ENCODE data around the gene GDF2.

GDF2 gene

DNA sequence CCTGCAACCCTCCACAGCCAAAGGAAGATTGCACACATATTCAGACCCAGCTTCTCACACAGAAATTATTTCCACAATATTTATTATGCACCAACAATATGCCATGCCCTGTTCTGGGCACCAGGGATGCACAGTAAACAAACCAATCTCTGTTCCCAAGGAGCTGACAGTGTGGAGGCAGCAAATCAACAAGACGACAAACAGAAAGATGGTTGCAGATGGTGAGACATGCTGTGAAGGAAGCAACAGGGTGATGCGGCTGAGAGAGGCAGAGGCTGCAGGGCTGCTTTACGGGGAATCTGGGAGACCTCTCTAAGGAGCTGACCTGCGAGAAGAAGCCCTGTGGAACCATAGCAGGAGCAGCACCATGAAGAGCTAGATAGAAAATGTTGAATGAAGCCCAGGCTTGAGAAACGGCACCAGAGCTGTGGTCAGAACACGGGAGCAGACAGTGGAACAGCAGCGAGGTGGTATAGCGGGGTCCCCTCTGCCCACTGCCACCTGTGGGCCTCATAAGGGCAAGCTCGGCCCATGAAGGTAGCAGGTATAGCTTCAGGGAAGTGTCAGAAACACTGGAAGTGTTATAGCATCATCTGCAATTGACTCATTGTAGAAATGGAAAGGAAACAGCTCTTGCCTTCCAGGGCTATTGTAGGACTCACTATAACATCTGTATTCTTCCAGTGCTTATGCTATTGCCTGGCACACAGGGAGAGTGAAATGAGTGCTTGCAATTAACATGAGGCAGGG lies 43.4 kb downstream of the GDF2 start:
- DNase-seq (ENCODE audit: low read depth, low spot score) = no peak

DNA sequence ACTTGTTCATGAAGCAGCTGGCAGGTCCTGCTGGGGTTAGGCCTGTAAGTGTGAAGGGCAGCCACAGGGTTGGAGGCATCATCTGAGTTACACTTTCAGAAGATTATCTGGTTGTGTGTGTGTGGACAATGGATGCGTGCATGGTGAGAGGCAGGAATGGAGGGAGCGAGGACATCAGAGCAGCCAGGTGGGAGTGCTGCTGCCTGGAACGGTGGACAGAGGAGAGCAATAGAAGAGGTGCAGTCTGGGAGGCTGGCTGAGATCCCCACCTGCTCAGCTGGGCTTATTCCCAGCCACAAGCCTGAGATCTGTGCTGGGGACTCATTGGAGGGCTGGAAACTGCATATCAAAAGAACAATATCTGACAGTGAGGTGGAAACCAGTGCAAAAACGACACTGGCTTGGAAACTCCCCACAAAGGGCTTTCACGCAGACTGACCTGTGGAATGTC lies 44.0 kb downstream of the GDF2 start:
- H3K27ac ChIP-seq = no peak overlapping the region
- no peak for DNase-seq (ENCODE audit: low read depth, low spot score)

More for the DNA sequence above, 43.4 kb downstream of the GDF2 start:
- no peak overlapping the region for H3K27ac ChIP-seq

DNA sequence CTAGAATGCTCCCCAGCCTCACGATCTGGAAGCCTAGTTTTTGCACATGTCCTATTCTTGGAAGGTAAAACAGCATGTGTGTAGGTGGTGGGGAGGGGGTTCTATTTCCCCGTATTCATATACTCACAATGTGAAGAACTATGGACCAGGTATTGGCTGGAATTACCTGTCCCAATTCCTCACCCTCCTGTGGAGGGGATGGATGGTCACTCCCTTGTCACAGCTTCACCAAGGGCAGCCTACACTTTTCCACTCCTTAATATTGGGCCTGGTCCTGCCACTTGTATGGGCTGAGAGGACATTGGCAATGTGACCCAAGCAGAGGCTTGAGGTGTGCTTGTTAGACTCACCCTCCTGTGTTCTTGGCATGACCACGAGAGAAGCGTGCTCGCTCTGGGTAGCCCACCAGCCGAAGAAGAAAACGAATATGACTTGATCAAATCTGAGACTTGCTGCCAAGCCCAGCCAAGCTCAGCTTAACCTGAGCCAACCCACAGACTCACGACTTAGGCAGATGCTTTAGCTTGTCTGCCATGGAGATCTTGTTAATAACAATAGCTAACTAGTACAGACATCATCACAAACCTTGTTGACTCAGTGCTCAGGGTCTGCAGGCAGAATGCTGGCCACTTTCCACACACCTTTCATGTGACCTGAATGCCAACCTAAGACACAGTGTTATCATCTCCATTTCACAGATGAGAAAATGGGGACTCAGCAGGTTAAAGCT lies 44.6 kb downstream of the GDF2 start:
- no peak for DNase-seq (ENCODE audit: low read depth, low spot score)

DNA sequence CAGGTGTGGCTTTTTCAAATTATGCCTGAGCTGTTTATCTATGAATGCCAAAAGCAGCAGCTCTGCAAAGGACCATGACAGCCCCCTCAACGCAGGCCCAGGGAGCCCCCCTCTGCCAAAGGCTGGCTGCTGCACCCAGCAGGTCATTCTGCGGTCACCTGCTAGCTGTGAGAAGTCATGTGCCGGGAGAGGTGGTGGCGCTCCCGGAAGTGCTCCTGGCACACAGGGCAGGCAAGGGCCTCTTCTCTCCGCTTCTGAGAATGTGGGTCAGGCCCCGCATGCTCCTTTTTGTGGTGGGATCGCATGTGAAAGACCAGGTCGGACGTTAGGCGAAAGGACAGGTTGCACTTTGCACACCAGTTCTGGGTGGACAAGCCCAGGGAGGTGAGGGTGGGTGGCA lies 45.4 kb downstream of the GDF2 start:
- no peak overlapping the region for H3K27ac ChIP-seq
- DNase-seq (ENCODE audit: low read depth, low spot score) = no peak

More for the DNA sequence above, 44.6 kb downstream of the GDF2 start:
- H3K27ac ChIP-seq = no peak overlapping the region

DNA sequence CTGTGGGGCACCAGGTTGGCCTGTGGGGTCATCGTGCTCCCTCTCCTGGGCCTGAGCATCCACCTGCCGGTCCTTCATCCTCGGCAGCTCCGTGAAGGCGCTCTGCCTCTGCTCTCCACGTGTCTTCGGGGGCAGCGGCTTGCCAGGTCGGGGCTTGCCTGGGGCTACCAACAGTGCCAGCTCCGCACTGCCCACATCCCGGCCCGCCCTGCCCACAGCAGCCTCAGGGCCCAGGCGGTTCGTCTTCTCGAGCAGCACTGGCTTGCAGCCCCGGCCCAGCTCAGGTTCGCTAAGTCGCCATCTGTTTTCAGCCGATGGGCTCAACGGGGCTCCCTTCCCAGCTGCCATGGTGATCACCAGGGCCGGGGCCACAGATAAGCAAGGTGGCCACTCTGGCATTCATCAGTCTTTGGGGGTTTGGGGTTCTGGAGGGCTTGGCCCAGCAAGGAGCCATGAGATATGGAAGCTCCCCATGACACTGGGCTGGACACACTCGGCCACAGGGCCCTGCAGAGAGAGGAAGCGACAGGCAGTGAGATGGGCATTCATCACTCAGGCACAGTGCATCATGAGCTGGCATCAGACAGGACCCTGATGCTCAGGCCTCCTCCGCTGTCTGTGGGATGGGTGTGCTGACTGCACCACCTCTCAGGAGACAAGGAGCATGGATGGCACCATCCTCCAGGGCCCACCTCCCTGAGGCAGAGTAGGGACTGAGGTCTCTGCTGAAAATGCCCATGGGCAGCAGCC lies 46.4 kb downstream of the GDF2 start:
- H3K27ac ChIP-seq = no peak overlapping the region
- DNase-seq (ENCODE audit: low read depth, low spot score) = no peak

DNA sequence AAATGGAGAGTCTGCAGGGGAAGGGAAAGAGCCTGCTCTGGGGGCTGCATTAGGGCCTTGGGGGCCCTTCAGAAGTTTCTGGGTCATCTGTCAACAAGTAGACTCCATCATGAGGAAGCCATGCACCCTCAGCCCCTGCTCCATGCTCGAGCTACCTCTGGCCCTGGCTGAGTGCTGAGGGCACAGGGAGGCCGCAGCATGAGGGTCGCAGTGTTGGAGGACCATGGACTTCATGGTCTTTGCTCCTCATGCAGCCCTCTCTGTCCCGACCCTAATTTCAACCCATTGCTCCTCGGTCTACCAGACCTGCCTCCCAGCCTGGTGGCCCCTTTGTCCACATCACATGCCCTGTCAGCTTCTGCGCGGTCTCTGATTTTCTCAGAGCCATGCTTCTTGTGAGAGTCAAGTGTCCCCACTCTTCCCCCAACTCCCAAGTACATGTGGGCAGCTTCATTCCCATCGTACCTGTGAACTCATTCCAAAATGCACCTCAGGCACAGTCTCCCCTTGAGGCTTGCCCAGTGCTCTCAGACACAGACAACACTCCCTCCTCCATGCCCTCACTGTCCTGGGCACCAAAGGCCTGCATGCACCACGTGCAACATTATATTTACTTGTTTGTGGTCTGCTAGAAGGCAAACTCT lies 47.1 kb downstream of the GDF2 start:
- no peak for DNase-seq (ENCODE audit: low read depth, low spot score)
- no peak overlapping the region for H3K27ac ChIP-seq

DNA sequence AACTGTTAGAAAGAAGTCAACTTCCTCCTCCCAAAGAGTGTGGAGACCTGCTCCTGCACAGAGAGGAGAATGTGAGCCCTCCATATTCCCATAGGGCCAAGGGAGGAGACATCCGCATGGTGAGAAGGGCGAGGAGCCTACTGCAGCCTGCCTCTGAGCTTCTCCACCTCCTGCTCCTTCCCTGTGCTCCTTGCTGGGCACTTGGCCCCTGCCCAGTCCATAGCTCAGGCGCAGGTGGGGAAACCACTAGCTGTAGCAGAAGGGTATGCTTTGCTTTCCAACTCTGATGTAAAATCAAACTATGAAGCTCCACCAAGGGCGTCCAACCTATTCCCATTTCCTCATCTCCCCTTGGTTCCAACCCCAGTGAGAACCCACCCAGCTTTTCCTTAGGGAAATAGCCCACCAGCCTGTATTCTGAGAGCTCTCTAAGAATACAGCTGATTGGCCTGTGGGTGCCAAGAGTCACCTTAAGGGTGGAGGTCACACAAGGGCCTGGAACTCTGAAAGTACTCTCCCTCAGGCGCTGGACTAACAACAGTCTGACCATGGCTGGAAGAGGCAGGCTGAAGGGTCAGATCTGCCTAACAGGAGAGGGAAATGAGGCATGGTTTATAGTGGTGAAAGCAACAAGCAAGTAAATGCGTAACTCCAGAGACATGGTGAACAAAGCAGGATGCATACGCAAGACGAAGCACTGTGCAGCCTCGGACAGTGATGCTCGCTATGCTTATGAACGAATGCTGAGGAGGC lies 47.9 kb downstream of the GDF2 start:
- H3K27ac ChIP-seq = no peak overlapping the region
- no peak for DNase-seq (ENCODE audit: low read depth, low spot score)

DNA sequence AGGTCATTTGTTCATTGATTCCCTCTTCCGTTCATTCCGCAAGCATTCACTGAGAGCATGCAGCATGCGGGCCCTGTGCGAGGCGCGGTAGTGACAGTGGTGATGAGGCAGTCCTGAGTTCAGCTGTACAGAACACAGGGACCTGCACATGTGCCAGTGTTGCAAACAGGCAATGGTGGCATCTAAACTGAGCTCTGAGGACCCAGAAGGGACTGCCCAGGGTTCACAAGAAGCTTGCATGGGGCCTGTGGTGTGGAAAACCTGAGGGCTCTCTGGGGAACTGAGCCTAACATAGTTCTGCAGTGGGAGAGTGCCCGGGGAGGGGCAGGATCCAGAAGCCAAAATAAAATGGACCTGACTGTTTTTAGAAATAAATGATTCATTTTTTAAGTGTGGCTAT lies 48.6 kb downstream of the GDF2 start:
- DNase-seq (ENCODE audit: low read depth, low spot score) = no peak

DNA sequence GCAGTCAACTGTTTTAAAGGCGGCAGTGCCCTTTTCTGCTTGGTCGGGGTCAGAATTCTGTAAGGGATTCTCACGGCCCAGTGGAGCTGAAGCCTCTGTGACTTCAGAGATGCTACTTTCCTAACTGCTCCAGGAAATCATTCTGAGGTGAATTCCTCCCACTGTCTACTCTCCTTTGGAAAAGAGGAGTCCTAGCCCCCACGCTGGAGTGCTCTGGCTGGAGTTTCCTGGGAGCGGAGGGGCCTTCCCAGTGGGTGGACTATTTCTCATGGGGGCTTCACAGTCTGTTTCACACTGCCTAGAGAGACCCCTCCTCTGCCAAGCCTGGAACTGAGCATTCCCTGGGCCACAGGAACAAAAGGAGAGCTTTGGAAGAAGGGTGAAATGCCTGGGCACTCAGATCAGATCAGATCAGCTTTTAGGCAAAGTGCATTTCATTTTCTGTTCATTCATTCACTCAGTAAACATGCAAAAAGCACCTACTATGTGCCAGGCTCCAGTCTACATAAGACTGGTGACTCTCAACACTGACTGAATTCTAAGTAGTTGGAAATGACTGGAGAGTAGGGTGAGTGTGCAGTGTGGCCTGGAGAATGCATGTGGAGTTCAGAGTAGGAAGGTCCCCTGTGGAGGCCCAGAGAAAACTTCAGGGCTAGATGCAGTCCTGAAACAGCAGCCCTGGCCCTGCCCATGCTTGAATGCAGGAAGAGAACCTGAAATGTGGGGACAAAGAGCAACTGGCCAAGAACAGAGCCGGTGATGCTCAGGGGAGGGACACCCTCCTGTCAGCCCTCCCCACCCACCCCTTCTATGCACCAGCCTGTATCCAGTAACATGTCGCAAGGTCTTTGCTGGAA lies 49.6 kb downstream of the GDF2 start:
- DNase-seq (ENCODE audit: low read depth, low spot score) = no peak
- H3K27ac ChIP-seq = no peak overlapping the region

More for the DNA sequence above, 48.6 kb downstream of the GDF2 start:
- H3K27ac ChIP-seq = no peak overlapping the region

DNA sequence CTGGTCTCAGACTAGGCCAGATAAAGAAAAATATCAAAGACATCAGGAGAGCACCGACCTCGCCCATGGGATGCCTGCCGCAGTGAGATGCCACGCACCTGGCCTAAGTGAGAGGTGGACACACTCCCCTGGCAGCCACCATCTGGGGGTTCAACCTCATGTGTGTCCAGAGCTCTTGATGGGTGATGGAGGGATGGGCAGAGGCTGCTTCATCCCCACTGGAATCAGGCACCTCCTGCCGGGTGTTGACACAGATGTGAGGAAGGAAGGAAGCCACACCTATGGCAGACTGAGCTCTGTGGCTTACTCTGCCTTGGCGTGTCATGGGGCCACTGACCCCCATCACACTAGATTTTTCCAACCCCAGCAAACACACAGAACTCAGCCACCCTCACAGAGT lies 50.5 kb downstream of the GDF2 start:
- DNase-seq (ENCODE audit: low read depth, low spot score) = no peak

DNA sequence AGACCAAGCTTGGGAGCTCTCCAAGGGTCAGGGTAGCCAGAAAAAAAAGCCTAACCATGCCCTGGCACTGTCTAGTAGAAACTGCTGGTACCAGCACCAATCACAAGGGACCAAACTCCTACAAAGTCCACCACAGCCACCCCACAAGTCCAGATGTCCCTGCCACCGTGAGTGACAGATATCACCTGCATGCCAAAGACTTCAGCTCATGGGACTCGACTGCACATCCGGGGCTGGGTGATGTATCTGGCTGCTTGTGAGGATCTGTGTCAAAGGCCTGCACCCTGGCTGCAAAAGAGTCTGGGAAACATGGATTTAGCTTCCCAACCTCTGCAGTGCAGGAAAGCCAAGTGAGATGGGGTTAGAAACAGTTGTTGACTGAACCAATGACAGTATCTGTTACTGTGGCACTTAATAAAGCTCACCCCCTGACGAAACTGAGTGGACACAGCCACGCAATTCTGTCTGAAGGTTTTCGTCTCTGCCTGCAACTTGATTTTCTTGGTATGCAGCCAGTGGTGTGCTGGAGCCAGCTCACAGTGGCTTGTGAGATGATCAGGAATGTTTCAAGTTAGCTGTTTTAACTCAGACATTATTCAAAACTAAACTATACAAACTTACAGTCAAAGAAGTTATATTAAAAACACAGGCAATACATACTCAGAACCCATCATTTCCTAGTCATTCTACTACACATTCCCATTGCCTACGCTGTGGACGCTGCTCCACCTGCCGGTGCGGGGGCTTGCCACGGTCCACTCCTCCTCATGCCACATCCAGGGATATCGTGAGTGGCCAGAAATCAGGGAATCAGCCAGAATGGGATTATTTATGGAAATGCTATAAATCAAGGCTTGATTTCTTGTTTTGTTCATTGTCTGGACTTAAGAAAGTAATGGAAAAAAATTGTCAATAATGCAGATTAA lies 52.6 kb downstream of the GDF2 start:
- no peak for DNase-seq (ENCODE audit: low read depth, low spot score)

More for the DNA sequence above, 50.5 kb downstream of the GDF2 start:
- no peak overlapping the region for H3K27ac ChIP-seq

DNA sequence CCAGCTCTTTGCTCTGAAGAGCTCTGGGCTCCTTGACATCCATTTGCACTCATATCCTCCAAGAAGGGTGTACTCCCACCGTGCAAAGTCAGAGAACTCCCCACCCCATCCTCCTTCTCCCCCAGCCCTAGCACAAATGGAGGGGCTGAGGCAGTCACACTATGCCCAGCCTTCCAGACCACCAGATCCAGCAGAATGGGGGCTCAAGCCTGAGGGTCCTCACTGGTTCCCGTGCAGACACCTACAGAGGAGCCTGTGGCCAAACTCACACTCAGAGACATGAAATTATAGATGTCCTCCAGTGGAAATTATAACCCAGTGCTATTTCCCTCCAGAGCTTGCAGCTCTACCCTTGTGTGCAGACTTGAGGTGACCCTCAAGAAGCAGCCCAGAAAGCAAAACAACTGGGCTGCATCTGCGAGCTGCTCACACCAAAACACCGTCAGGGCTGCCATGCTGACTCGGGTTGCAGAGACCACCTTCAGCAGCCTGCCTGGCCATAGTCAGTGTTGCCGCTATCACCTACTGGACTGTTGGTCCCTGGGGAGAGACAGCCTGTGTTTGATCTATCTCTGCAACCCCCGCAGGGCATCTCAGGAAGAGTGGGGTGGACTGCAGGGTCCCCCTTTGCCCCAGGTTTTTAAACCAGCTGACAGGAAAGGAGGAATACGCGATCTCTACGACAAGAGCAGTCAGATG lies 54.4 kb downstream of the GDF2 start:
- DNase-seq (ENCODE audit: low read depth, low spot score) = no peak
- H3K27ac ChIP-seq = no peak overlapping the region

More for the DNA sequence above, 52.6 kb downstream of the GDF2 start:
- H3K27ac ChIP-seq = no peak overlapping the region
